GM18861 (cell line): ENCODE measurements around the gene VPS13D.
"Not testable (repeated sequence)": the region's sequence is repeated elsewhere in the genome, so short reads cannot be mapped to it uniquely, and the experiment has no call there.

ENCODE experiments used
- ATAC-seq: cut with Tn5 transposase; IDR thresholded peaks from one replicate; pipeline ENCODE4 v1.9.1; 2021; ENCODE audit not compliant: unreplicated experiment

VPS13D gene

DNA sequence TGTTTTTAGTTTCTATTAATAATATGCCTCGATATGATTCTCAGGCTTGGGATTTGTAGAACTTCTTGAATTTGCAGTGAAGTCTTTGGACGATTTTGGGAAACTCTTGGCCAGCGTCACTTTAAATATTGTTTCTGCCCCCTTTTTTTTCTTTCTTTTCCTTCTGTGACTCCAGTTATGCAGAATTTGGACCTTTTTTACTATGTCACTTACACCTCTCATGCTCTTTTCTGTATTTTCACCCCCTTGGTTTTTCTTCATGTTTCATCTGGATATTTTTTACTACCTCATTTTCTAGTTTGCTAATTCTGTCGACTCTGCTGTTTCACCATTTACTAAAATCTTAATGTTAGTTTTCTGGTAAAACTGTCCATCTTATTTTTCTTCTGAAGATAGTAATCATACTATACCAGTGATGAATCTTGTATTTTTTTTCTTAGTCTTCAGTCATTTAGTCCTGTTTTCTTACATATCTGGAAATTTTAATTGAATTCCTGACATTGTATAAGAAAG lies 214.6 kb downstream of the VPS13D start:
- no peak for ATAC-seq

DNA sequence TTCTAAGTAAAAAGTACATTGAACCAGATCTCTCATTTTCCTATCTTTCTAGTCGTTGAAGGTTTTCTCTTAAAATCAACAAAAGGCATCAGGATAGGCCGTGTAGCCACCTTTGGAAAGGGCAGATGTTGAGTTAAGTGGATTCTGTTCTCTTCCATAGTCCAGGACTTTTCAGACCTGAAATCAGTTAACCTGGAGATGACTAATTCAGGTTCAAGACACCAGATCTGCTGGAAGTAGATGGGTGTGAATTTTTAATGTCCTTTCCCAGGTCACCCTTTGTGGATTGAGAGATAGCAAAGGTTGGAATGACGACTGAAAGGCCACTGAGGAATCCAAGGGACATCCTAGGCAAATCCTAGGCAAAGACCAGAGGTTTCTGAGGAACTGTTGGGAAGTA lies 215.4 kb downstream of the VPS13D start:
- ATAC-seq = no peak

DNA sequence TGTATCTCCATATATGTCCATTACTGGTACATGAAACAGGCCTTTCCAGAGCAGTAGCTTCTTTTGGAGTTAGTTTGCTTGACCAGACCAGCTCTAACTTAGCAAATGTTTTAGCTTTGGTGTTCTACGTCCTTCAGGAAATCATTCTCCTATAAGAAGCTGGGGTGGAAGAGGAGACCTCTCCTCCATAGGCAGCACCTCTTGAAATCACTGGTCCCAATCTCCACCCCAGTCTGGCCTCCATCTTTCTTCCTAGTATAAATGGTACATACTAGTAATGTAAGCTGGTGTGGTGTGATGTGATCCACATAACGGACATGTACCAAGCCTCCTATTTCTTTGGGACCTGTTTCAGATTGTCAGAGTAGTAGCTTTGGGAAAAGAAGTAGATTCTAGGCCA lies 216.8 kb downstream of the VPS13D start:
- ATAC-seq = no peak

DNA sequence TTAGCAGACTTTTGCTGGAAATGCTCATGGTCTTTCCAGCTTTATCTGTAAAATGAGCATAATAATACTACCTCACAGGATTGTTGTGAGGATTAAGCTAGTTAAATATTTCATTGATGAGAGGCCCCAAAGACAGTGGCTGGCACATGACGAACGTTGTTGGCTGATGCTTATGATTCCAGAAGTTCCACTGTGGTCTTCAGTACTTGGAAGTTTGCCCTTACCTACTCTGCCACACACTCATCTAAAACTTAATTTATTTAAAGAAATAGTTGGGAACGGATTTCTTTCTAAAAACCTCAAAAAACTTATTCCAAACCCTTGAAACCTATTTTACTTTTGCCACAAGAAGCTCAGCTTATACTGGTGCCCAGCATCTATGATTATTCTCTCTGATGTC lies 217.5 kb downstream of the VPS13D start:
- ATAC-seq = no peak

DNA sequence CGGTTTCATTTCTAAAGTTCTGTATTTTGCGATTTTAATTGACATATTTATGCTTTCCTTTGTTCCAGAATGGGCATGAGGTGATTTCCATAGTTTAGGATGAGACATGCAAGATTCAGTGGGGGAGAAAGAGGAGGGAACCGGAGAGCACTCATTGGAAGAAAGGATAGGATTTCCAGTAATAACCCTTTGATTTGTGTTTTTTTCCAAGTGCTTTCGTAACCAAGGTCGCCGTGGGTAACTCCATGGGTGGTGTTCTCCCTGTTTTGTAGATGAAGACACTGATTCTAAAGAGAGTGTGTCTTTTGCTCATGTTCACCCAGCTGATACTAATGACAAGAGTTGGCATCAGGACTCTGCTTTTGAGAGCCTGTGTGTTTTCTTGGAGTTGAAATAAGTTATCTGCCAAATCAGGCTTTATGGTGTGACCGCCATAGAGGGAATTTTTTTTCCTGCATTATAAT lies 218.1 kb downstream of the VPS13D start:
- ATAC-seq = no peak

DNA sequence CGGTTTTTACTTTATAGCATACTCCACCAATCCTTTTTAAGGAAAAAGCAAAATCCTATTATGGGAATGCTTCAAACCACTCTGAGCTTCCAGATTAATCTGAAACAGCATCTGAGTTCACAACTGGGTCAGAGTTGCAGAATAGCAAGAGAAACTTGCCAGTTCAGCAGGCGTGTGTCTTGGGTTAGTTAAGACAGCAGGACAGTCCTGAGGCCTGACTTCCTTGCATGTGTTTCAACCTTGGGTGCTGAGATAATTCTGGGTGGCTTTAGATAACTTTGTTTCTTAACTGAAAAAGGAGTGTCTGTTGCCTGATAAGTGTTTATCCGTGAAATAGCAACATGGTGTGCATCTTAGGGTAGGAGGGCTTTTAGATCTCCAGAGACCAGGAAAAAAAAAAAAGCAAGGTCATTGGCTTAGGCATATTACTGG lies 218.9 kb downstream of the VPS13D start:
- ATAC-seq = no peak

DNA sequence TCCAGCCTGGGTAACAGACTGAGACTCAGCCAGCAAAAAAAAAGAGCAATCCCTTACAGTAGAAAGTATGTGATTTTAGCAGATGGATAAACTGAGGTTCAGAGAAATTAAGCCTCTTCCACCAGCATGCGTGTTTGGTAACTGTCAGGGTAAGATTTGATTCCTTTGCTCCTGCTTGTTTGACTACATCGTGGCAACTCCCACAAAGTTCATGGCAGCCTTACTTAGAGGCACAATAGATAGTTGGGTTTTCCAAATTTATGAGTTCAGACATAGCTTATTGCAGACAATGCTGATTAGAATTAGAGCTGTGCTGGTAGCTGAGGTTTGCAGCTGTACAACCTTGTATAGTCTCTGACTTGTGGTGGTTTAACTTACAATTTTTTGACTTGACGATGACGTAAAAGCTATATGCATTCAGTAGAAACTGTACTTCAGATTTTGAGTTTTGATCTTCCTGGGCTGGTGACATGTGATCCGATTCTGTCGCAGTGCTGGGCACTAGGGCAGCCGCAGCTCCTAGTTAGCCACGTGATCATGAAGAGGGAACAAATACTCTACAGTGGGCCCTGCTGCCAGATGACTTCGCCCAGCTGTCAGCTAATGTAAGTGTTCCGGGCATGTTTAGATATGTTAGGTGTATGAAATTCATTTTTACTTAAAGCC lies 220.4 kb downstream of the VPS13D start:
- ATAC-seq = no peak

DNA sequence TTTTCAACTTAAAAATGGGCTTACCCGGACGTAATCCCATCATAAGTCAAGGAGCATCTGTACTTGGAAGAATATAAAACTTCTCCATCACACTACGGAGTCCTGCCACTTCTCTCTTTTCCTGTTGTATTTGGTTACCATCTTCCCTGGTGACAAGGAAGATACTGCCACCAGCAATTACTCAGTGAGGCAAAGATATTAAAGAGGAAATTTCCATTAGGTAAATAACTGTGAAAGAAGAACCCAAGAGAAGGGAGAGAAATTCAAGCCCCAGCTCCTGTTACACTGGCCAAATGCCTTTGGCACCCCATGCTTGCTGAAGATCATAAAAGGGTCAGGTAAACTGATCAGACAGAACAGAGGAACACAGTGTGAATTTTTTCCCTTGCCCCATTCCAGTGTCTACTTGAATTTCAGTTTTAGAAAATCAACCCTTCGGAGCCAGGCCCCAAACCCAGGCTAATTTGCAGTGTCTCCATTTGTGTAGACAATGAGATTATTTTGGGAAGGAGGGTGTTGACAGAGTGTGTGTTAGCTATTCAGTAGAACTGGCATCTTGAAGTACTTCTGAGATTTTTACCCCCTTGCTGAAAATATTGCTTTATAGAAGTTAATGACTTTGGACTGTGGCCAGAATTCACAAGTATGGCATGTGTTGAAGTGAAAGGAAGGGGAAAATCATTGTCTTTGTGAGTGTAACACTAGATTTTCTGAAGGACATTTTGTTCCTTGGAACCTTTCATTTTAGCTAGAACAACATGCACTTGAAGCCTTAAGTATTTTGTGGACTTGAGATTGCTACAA lies 221.1 kb downstream of the VPS13D start:
- no peak for ATAC-seq

DNA sequence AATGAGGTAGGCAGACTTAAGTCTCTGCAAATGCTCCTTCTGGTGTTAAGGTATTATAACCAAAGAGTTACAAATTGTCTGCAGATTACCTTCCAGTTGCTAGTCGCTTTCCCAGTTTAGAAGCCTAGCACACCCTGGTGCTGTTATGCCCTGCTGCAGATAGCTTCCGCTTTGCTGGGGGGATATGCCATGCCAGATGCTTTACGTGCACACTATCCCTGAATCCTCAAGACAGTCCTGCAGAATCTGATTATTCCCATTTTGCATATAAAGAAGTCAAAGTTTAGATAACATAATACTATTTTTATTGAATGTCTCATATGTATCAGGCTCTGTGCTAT lies 221.7 kb downstream of the VPS13D start:
- ATAC-seq = no peak

DNA sequence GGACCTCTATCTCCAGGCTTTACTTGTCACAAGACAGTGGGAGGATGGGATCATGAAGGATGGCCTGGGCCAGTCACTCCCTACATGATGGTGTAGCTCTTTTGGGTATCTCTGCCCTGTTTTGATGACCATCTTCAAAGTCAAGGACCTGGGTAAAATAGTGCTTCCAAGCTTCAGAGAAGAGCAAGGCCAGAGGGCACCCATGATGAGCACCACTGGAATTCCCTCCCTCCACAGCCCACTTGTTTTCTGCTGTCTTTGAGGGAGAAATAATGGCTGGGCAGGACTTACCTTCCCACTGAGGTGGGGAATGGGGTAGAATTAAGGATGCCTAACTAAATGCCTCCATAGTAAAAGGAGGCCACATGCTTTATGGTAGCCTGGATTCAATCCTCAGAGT lies 222.4 kb downstream of the VPS13D start:
- no peak for ATAC-seq

DNA sequence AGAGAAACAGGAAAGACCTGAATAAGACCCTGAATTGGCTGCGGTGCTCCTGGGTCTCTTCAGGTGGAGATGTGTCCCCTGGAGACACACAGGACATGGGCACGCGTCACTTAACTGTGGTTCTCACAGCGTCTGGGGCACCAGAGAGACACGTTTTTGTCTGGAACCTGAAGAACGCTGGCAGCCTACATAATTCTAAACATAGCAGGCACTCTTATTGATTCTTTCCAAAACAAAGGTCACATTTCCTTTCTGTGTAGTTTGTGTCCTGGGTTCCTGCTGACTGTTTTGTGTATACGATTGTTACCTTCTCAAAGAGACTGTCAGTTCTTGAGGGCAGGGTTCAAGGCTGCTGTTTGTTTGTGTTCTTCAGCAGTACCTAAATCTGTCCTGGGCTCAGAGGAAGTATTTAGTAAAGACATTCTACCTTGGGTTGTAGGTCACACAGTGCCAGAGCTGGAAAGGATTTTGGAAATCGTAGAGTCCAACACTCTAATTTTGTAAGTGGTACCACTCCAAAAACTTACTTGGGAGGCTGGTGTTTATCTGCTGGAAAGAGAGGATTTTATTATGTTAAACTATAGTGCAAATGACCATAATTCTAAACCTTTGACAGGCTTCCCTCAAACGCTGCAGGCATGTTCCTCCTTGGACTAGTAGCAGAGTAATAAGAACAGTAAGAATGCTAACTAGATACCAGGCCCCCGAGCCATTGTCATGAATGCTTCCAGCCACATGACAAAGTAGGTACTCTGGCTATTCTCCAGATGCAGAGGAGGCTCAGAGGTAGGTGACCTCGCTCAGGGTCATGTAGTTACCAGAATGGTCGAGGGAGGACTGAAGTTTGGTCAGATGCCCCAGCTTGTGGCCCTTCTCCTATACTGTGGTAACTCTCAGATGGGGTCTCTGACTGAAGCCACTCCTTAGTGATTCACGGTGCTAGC lies 223.8 kb downstream of the VPS13D start:
- ATAC-seq = no peak

DNA sequence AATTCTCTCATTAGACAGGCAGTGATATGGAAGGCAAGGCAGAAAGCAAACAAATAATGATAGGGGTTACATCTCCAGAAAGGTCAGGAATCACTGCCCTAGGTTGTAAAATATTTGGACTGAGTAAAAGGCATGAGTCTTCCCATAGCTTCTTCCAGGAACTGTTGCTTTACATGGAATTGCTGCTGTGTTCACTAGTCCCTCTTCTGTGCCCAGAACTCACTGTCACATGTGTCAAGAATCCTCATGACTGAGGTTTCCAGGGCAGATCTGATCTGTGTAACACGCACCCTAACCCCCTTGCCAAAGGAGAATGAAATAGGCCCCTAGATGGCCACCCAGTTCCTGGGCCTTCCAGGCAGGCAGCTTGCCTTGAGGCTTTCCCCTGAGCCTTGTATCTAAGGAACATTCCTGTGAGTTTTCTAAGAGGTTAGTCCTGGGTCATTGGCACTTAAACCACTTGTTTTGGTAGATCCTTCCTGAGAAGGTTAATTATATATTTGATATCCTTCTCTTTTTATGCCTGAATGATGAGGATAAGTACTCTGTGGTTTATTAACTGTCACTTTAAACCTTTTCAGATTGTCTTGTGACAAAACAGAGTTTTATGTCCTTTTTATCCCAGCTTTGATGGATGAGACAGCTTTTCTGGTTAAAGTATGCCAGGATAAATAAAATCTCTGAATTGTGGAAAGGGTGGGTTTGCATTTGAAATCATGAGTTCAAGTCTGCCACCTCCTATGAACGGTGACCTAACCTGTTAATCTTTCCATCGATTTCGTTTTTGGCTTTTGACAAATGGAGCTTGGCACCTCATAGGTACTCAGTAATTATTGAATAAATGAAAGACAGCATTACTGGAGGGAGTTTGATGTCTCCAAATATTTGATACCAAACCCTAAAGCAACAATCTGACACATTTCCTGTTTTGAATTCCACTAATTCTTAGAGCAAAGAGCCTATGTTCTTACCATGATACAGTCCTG lies 224.9 kb downstream of the VPS13D start:
- ATAC-seq = no peak

DNA sequence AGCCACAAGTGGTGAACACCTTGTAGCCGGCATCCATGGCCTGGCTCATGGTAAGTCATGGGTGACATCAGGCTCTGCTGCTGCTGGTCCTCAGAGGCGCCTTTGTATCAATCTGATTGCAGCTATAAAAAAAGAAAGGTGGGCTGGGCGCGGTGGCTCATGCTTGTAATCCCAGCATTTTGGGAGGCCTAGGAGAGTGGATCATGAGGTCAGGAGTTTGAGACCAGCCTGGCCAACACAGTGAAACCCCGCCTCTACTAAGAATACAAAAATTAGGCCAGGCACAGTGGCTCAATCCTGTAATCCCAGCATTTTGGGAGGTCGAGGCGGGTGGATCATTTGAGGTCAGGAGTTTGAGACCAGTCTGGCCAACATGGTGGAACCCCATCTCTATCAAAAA lies 226.3 kb downstream of the VPS13D start:
- ATAC-seq = not testable (repeated sequence)

DNA sequence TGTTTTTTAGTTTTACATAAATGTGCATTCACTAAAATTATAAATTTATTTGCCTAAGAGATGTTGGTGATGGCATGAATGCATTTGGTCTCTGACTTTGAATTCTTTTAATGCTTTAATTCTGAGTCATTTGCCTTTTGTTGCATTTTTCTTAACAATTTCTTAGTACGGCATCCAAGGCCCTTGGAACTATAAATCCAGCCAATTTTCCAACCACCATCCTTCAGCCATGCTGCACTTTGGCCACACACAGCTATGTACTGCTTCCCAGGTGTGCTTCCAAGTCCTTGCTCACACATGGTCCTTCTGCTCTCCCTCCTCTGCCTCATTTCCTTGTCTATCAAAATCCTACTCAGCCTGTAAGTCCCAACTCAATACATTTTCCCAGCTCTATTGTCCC lies 227.1 kb downstream of the VPS13D start:
- no peak for ATAC-seq

DNA sequence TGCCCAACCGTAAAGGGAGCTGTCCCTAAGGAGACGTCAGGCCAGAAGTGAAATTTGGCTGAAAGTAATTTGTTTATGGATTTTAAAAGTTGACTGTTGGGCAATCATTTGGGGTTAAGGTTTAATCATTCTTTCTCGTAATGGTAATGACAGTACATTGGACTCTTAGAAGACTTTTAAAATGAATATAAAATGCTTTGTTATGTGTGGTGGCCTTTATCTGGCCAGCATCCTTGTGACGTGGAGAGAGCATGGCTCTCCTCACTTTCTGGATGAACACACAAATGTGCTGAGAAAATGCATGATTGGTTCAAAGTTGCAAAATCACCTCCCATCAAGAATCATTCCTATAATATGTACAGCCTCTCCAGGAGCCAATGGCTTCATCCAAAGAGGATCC lies 227.9 kb downstream of the VPS13D start:
- ATAC-seq = no peak

DNA sequence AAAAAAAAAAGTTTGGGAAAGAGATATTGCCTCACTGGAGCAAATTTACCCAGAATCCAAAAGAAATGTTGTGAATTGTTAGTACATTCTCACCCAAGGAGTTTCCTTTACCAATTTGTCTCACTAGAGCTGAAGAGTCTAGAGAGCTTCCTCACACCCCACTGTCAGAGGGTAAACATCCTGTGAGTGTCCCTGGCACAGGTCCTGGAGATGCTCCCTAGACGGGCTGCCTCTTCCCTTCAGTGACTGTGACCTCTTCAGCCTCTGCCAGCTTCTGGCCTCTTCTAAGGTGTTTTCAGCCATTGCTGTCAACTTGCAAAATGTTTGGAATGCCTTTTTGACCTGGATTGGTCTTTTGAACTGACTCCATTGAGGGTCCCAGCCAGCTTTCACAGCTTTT lies 228.7 kb downstream of the VPS13D start:
- ATAC-seq = no peak

DNA sequence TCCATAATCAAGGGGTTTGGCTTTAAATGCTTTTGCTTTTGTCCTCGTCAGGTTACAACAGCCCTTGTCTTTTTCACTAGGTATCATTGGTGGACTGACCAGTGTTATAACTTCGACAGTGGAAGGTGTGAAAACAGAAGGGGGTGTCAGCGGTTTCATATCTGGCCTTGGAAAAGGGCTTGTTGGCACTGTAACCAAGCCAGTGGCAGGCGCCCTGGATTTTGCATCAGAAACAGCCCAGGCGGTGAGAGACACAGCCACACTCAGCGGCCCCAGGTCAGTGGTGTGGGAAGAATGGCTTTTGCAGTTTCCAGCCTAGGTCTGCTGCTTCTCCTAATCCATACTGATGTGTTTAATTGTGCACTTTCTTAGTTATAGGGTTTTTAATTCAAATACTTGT lies 230.3 kb downstream of the VPS13D start:
- ATAC-seq = no peak

DNA sequence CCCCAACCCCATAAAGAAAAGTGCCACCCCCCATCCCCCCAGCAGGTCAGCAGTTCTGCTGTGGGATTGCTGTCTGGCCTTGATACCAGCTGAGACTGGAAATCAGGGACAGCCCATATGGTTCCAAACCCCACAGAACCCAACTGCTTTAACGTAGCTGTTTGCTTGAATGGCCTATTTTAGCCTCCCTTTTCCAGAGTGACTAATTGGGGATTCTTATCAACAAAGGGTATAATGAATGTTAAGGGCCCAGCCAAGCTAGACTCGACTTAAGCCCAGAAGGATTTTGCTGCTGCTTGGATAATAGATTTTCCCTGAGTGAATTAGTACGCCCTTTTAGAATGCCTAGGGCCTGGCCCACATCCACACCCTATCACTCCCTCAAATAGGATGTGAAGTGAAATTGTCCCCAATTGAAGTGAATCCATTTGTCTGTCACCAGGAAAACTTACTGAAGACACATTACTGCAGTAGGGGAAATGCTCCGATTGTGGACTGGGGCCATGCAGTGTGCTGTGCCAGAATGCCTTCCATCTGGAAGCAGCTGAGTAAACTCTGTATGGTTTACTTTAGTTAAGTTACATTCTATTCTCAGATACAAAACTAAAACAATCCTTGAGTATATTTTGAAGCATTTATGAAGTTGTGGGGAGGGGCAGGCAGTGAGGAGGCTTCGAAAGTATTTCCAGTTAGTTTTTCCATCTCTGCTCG lies 231.2 kb downstream of the VPS13D start:
- no peak for ATAC-seq

DNA sequence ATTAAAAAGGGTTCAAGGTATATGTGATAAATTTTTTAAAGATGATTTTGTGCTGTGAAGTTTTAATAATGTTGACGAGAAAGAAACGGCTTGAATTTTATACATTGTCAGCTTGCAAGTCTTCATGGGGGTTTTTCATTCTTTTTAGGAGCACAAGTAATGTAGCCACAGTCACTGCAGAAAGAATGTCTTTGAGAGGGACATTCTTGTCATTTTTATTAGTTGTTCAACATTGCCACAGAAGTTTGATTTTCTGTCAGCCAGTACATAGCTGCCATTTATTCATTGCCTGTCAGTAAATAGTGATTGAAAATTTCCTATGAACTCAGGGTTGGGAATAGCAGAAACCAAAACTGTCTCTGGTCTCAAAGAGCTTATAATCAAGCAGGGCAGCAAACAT lies 231.9 kb downstream of the VPS13D start:
- no peak for ATAC-seq

DNA sequence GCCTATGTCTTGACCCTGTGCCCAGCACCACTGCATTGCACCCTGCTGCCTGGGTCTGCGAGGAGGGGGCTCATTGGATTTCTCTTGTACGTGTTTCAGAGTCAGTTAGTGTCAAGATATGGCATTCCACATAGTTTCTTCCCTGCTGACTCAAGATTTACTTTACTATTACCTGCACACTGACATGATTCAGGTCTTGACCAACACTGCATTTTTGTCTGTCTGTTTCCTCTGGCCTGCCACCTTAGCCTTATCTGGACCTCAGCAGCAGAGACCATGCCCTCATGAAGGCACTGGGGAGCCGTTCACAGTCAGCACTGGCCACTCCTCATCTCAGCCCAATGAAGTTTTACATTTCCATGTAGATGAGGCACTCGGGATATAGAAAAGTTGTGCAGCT lies 232.8 kb downstream of the VPS13D start:
- ATAC-seq = no peak
